HG02623 (cell line): ENCODE measurements around the gene FGF3.

Experiments used
- ATAC-seq: cut with Tn5 transposase; IDR thresholded peaks from one replicate; pipeline ENCODE4 v1.9.1; 2021; ENCODE audit warnings: moderate library complexity; ENCODE audit not compliant: unreplicated experiment

FGF3 gene

GRCh38 chr11:69804769-69805508 is 14.3 kb downstream of the FGF3 start:
- no peak for ATAC-seq

GRCh38 chr11:69803604-69804218 is 15.5 kb downstream of the FGF3 start:
- ATAC-seq: no peak

DNA sequence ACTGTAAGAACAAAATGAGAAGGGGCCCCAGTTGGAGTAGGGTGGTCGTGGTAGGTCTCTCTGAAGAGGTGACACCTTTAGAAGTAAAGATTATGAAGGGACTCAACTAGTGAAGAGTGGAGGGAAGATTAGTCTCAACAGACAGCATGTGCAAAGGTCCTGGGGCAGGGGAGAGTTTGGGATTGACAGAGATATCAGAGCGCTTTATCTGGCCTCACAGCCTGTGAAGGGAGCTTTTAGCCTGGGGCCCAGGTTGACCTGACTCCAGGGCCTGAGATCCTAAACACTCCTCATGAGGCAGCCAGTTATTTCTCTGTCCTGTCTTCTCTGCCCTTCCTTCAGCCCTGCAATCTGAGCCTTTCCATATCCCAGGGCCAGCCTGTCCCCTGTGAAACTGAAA is 16.2 kb downstream of the FGF3 start:
- ATAC-seq: no peak

- ATAC-seq: no peak
These were observed 16.6 kb downstream of the FGF3 start for GRCh38 chr11:69802590-69802989.

DNA sequence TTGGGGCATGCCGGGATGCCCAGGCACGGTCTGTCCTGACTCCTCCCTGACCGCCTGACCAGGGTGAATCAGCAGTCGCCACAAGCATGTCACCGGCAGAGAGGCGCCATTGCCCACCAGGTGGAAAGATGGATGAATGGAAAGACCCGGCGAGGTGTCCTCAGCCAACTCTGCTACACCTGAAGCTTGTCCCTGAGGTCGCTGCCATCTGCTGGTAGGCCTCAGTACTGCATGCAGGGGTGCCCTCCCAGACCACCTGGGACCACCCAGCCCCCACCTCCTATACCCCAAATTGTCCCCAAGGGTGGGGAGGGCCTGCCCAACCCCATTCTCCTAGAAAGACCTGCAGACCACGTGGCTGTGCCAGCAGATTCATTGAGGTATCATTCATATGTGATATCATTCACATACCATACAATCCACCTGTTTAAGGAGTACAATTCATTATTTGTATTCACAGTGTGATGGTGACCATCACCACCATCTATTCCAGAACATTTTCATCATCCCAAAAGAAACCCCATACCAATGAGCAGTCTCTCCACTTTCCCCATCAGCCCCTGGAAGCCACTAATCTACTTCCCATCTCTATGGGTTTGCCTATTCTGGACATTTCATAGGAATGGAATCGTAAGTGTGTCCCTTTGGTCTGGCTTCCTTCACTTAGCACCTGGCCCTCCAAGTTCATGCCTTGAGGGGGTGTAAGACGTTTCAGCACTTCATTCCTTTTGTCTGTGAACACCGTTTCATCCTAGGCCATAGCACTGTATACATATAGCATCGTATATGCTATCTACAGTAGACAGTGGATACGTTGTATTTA is 17.5 kb downstream of the FGF3 start:
- no peak for ATAC-seq

DNA sequence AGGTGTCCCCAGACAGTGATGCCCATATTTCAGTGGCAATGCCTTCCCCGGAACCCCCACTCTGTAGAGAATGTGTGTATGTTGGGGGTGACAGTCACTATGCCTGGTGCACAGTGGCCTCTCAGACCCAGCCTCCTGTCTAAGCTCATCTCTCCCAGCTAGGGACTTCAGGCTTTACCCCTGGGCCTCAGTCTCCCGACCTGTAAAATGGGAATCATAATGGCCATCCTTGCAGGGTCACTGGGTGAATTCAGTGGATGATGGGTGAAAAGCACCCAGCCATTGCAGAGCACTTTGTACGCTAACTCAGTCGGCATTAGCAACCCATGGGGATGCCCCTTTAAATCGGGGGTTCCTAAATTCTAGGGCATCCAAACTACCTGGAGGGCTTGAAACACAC is 18.9 kb downstream of the FGF3 start:
- no peak for ATAC-seq

DNA sequence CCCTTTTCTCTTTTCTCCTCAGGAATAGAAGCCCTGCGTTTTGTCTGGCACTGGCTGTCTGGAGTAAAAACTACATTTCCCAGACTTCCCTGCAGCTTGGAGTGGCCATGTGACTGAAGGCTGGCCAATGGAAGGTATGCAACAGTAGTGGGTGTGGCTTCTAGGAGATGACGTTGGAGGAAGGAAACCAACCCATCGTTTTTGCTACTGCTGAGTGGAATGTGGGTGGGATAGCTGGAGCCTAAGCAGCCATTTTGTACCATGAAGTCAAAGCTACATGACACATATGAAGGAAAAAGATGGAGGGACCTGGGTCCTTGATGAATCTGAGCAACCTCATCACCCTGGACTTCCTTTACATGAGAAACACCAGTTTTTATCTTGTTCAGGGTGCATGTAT is 19.6 kb downstream of the FGF3 start:
- ATAC-seq: no peak

DNA sequence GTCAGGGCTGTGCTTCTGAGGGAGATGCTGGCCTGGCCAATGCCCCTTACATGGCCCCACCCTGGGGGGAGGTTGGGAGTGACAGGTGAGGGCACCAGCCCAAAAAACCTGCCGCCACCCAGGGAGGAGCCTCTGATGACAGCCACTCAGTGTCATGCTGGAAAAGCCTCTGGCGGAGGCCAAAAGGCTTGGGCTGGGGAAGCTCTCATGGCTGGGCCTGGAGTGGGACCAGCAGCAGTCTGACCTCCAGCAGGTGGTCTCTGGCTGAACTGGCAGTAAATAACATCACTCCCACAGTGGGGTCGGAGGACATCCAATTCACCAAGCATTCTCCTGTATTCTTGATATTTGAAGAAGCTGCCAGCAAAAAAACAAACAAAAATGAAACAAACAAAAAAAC is 20.1 kb downstream of the FGF3 start:
- no peak for ATAC-seq

DNA sequence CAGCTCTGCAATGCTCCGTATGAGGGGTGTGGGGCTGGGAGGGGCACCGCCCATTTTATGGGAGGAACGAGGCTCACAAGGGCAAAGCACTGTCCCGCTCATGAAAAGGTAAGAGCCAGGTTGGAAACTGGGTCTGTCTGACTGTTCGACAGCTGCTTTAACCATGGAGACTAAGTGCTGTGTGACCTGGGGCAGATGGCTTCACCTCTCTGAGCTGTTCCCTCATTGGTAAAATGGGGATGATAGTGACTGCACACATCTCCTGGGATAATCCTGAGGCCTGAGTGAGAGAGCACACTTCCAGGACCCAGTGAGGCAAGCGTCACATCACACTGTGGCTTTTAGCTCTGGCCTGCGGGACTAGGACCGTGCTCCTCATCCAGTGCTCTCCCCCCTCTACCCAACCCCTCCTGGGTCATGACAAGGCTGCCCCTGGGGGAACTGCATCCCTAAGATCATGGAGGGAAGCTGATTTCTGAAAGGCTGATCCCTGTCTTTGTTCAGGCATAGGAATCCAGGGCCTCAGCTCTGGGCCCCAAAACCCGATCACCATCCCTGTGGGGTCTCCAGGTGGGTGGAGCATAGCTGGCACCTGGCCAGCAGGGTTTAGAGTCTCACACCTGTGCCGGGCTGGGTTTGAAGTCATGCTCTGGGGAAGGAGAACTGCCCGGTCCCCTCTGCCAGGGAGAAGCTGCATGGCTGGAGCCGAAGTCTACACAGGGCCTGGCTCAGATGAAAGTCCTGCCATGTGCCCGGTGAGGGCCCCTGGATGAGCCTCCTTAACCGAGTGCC is 21.3 kb downstream of the FGF3 start:
- ATAC-seq: no peak

- ATAC-seq: no peak
These were observed 22.1 kb downstream of the FGF3 start for GRCh38 chr11:69797156-69797555.

- no peak for ATAC-seq
These were observed 23.2 kb downstream of the FGF3 start for GRCh38 chr11:69796063-69796462.

DNA sequence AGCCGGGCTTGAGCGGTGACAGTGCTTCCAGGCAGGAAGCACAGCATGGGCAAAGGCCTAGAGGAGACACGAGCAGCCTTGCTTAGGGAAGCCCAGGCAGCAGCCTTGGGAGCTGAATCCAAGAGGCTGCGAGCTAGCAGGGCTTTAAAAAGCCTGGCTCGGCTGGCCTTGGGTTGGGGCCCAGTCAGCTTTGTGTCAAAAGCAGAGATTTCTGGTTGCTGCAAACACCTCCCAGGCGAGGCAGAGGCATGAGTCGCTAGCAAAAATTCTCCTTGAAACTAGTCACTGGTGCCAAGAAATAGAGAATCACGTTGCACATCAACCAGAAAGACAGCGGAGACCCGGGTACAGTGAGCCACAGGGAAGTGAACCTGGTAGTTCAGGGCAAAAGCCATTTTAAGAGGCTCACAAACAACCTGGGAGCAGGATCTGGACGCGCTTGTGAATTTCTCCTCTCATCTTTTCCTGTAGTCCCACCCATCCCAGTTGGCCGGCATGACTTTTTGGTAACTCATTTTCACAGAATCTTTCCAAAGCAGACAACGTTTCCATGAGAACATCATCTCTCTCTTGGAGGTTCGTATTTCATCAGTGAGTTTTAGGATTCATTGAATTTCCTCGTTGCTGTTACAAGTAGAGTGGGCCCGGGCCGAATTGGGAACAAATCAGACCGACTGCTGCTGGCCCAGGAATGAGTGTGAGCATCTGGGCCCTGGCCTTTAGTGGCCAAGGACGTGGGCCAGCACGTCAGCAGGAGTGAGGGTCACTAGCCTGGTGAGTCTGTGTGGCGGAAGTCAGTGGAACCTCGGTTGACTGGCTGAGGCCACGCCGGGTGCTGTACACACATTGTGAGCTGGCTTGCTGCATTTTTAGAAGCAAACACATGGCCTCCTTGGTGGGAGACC is 27.7 kb downstream of the FGF3 start:
- no peak for ATAC-seq

- ATAC-seq: no peak
These were observed 30.3 kb downstream of the FGF3 start for GRCh38 chr11:69788956-69789355.

DNA sequence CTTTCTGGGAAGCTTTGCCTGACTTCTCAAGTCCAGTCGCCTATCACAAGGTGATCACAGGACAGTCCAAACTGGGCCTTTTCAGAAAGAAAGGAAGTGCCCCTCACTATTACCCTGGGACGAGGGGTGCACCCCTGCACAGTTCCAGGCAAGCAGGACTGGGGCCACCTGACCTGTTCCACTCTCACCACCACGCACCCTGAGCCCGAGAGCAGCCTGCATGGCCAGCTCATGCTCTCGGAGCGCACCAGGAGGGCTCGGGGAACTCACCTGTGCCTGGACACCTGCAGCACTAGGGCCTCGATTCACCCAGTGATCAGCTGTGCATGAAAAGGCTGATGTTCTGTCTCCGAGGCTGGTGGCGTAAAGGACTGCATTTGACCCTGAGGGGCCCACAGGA is 31.3 kb downstream of the FGF3 start:
- no peak for ATAC-seq

GRCh38 chr11:69787457-69787856 is 31.8 kb downstream of the FGF3 start:
- ATAC-seq: no peak

GRCh38 chr11:69781241-69781640 is 38.0 kb downstream of the FGF3 start:
- no peak for ATAC-seq

DNA sequence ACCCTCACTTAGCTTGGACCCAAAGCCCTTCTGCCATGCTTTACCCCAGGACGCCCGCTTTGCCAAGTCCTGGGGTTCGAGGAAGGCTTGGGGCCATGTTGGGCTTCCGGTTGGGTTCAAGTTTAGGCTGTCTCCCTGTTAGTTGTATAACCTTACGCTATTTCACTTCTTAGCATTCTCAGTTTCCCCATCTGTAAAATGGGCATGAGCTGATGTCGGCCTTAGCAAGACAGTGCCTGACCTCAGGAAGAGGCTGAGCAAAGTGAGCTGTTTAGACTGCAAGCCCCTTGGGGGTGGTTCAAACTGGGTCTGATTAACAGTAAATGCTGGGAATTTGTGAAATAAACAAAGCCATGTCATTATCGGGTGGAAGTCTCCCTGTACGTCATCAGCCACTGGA is 40.8 kb downstream of the FGF3 start:
- no peak for ATAC-seq

DNA sequence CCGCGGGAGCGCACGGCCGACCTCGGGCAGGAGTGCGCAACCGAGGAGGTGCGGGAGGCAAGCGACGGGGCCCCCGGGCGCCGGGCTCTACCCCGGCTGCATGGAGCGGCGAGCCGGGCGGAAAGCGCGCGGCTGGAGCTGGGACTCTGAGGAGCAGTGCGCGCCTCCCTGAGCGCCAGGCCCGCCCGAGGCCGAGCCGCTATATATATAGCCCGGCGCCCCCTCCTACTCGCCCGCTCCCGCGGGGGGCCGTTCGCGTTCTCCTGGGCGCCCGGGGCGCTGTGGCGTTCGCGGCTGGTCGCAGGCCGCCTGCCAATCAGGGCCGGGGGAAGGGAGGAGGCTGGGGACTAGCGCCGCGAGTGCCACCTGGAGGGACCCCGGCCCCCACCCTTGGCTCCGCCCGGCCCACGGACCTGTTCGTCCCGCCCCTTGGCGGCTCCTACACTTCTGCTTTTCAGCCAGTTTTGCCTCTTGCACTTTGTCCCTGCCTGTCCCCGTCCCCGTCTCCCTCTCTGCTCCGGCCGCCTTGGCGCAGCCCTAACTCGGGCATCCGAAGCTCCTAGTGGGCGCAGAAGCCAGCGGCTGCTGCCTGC is 44.0 kb downstream of the FGF3 start, which contains the start of gene FGF4:
TSS of gene FGF4 (minus strand) at position 179 of the 593 bp plus-strand sequence. CDS start 257 bp downstream, outside the sequence.
- ATAC-seq: no peak

DNA sequence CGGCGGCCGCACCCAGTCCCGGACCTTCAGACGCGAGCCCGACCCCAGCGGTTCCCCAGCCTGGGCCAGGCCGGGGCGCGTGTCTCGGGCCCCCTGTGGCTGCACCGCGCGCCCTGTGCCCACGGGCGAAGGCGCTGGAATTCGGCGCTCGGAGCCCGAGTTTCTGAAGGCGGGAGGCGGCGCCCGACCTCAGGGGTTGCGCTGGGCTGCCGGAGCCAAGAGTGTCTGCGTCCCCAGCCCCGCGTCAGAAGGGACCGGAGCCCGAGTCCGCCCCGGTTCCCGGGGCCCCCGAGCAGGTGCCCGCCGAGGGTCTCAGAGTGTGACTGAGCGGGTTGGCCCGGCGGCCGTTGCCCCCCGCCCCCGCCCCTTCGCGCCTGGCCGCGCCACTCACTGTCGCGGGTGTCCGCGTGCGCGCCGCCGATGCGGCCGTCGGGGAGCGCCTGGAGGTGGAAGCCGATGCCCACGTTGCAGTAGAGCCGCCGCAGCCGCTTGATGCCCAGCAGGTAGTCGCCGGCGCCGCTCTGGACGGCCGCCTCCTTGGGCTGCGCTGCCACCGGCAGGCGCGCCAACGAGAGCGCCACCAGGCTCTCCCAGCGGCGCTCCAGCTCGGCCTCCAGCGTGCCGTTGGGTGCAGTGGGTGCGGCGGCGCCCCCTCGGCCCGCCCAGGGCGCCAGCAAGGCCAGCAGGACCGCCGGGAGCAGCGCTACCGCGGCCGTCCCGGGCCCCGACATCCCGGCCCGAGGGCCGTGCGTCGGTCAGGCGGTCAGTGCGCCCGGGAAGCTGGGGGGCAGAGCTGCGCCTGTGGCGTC is 44.7 kb downstream of the FGF3 start:
- ATAC-seq: no peak
